ENCODE results near the gene CTTNBP2. TPM values are rescaled to one million over a fixed set of nuclear protein-coding genes. Genes with fewer than 3 reads are reported as not detected.
"Not testable (repeated sequence)": the region's sequence is repeated elsewhere in the genome, so short reads cannot be mapped to it uniquely, and the experiment has no call there.

Gene CTTNBP2
- total RNA-seq, 2 experiments from 2014 or later, result not detected

GRCh38 chr7:117716707-117717299 lies 156.4 kb downstream of the CTTNBP2 start:
- H3K27me3 Mint-ChIP-seq (ENCODE audit: low read depth), result no peaks in the 10 kb centered on the region
- DNase-seq (no peak), ATAC-seq (no peak)
- H3K27ac Mint-ChIP-seq, result no peak overlapping the region
- POLR2A ChIA-PET, result no interaction called here
- no peak overlapping the region for H3K4me3 Mint-ChIP-seq
- no peaks in the 10 kb centered on the region for H3K4me1 Mint-ChIP-seq (ENCODE audit: low read depth)
- H3K36me3 Mint-ChIP-seq (ENCODE audit: low read depth), result no peaks in the 10 kb centered on the region
- CTCF ChIA-PET, result no interaction called here
- H3K9me3 Mint-ChIP-seq (ENCODE audit: insufficient read depth), result no peaks in the 10 kb centered on the region

- ChIA-PET CTCF (no interaction called here), POLR2A (no interaction called here)
- DNase-seq, result peak; percentile 26
- Mint-ChIP-seq H3K36me3 (ENCODE audit: low read depth) (no peaks in the 10 kb centered on the region), H3K27ac (no peak overlapping the region), H3K4me3 (no peak overlapping the region), H3K27me3 (ENCODE audit: low read depth) (no peaks in the 10 kb centered on the region), H3K4me1 (ENCODE audit: low read depth) (no peaks in the 10 kb centered on the region), H3K9me3 (ENCODE audit: insufficient read depth) (no peaks in the 10 kb centered on the region)
- ATAC-seq, result no peak
Measured at GRCh38 chr7:117715784-117716445, 157.3 kb downstream of the CTTNBP2 start.

GRCh38 chr7:117711556-117711955 lies 161.7 kb downstream of the CTTNBP2 start:
- no peak overlapping the region for H3K4me3 Mint-ChIP-seq
- H3K36me3 Mint-ChIP-seq (ENCODE audit: low read depth), result no peaks in the 10 kb centered on the region
- no peak overlapping the region for H3K27ac Mint-ChIP-seq
- no peak for ATAC-seq
- H3K27me3 Mint-ChIP-seq (ENCODE audit: low read depth), result no peaks in the 10 kb centered on the region
- CTCF ChIA-PET, result no interaction called here
- H3K9me3 Mint-ChIP-seq (ENCODE audit: insufficient read depth), result no peaks in the 10 kb centered on the region
- POLR2A ChIA-PET, result no interaction called here
- DNase-seq, result no peak
- no peaks in the 10 kb centered on the region for H3K4me1 Mint-ChIP-seq (ENCODE audit: low read depth)

GRCh38 chr7:117708173-117708572 lies 165.1 kb downstream of the CTTNBP2 start:
- H3K27ac Mint-ChIP-seq; ATAC-seq; DNase-seq; H3K4me3 Mint-ChIP-seq; H3K36me3 Mint-ChIP-seq (ENCODE audit: low read depth); POLR2A ChIA-PET; H3K27me3 Mint-ChIP-seq (ENCODE audit: low read depth); CTCF ChIA-PET; H3K9me3 Mint-ChIP-seq (ENCODE audit: insufficient read depth); H3K4me1 Mint-ChIP-seq (ENCODE audit: low read depth): not testable (repeated sequence)

GRCh38 chr7:117707080-117707479 lies 166.2 kb downstream of the CTTNBP2 start:
- Mint-ChIP-seq H3K27me3 (ENCODE audit: low read depth) (no peaks in the 10 kb centered on the region), H3K27ac (no peak overlapping the region), H3K4me3 (no peak overlapping the region), H3K36me3 (ENCODE audit: low read depth) (no peaks in the 10 kb centered on the region), H3K4me1 (ENCODE audit: low read depth) (no peaks in the 10 kb centered on the region), H3K9me3 (ENCODE audit: insufficient read depth) (no peaks in the 10 kb centered on the region)
- ChIA-PET CTCF (no interaction called here), POLR2A (no interaction called here)
- DNase-seq (no peak), ATAC-seq (no peak)

- CTCF ChIA-PET, result no interaction called here
- DNase-seq, result no peak
- Mint-ChIP-seq H3K9me3 (ENCODE audit: insufficient read depth) (no peaks in the 10 kb centered on the region), H3K27me3 (ENCODE audit: low read depth) (no peaks in the 10 kb centered on the region), H3K4me1 (ENCODE audit: low read depth) (no peaks in the 10 kb centered on the region), H3K4me3 (no peak overlapping the region), H3K27ac (no peak overlapping the region), H3K36me3 (ENCODE audit: low read depth) (no peaks in the 10 kb centered on the region)
- POLR2A ChIA-PET, result no interaction called here
- ATAC-seq, result no peak
Measured at GRCh38 chr7:117706210-117706609, 167.0 kb downstream of the CTTNBP2 start.

GRCh38 chr7:117705630-117706029 lies 167.6 kb downstream of the CTTNBP2 start:
- Mint-ChIP-seq H3K9me3 (ENCODE audit: insufficient read depth) (no peaks in the 10 kb centered on the region), H3K36me3 (ENCODE audit: low read depth) (no peaks in the 10 kb centered on the region), H3K4me1 (ENCODE audit: low read depth) (no peaks in the 10 kb centered on the region), H3K27ac (no peak overlapping the region), H3K27me3 (ENCODE audit: low read depth) (no peaks in the 10 kb centered on the region), H3K4me3 (no peak overlapping the region)
- ATAC-seq (no peak), DNase-seq (no peak)
- ChIA-PET POLR2A (no interaction called here), CTCF (no interaction called here)

- Mint-ChIP-seq H3K4me1 (ENCODE audit: low read depth) (no peaks in the 10 kb centered on the region), H3K9me3 (ENCODE audit: insufficient read depth) (no peaks in the 10 kb centered on the region), H3K27ac (no peak overlapping the region), H3K4me3 (no peak overlapping the region), H3K27me3 (ENCODE audit: low read depth) (no peaks in the 10 kb centered on the region), H3K36me3 (ENCODE audit: low read depth) (no peaks in the 10 kb centered on the region)
- CTCF ChIA-PET, result no interaction called here
- DNase-seq (no peak), ATAC-seq (no peak)
- POLR2A ChIA-PET, result no interaction called here
Measured at GRCh38 chr7:117704063-117704462, 169.2 kb downstream of the CTTNBP2 start.

GRCh38 chr7:117698018-117698417 lies 175.2 kb downstream of the CTTNBP2 start:
- POLR2A ChIA-PET, result no interaction called here
- no peaks in the 10 kb centered on the region for H3K4me1 Mint-ChIP-seq (ENCODE audit: low read depth)
- DNase-seq (no peak), ATAC-seq (no peak)
- H3K9me3 Mint-ChIP-seq (ENCODE audit: insufficient read depth), result no peaks in the 10 kb centered on the region
- CTCF ChIA-PET, result no interaction called here
- H3K36me3 Mint-ChIP-seq (ENCODE audit: low read depth), result no peaks in the 10 kb centered on the region
- H3K27ac Mint-ChIP-seq, result no peak overlapping the region
- no peak overlapping the region for H3K4me3 Mint-ChIP-seq
- H3K27me3 Mint-ChIP-seq (ENCODE audit: low read depth), result no peaks in the 10 kb centered on the region

GRCh38 chr7:117692338-117692737 lies 180.9 kb downstream of the CTTNBP2 start:
- DNase-seq (no peak), ATAC-seq (no peak)
- Mint-ChIP-seq H3K4me1 (ENCODE audit: low read depth) (no peaks in the 10 kb centered on the region), H3K27me3 (ENCODE audit: low read depth) (no peaks in the 10 kb centered on the region), H3K27ac (no peak overlapping the region), H3K4me3 (no peak overlapping the region), H3K9me3 (ENCODE audit: insufficient read depth) (no peaks in the 10 kb centered on the region), H3K36me3 (ENCODE audit: low read depth) (no peaks in the 10 kb centered on the region)
- CTCF ChIA-PET, result no interaction called here
- POLR2A ChIA-PET, result no interaction called here

- no peak overlapping the region for H3K4me3 Mint-ChIP-seq
- POLR2A ChIA-PET, result no interaction called here
- H3K27me3 Mint-ChIP-seq (ENCODE audit: low read depth), result no peaks in the 10 kb centered on the region
- ATAC-seq (no peak), DNase-seq (no peak)
- H3K27ac Mint-ChIP-seq, result no peak overlapping the region
- no peaks in the 10 kb centered on the region for H3K9me3 Mint-ChIP-seq (ENCODE audit: insufficient read depth)
- CTCF ChIA-PET, result no interaction called here
- no peaks in the 10 kb centered on the region for H3K4me1 Mint-ChIP-seq (ENCODE audit: low read depth)
- no peaks in the 10 kb centered on the region for H3K36me3 Mint-ChIP-seq (ENCODE audit: low read depth)
Measured at GRCh38 chr7:117690147-117690546, 183.1 kb downstream of the CTTNBP2 start.

GRCh38 chr7:117689406-117689805 lies 183.8 kb downstream of the CTTNBP2 start:
- Mint-ChIP-seq H3K27ac (no peak overlapping the region), H3K9me3 (ENCODE audit: insufficient read depth) (no peaks in the 10 kb centered on the region), H3K4me1 (ENCODE audit: low read depth) (no peaks in the 10 kb centered on the region), H3K4me3 (no peak overlapping the region), H3K27me3 (ENCODE audit: low read depth) (no peaks in the 10 kb centered on the region), H3K36me3 (ENCODE audit: low read depth) (no peaks in the 10 kb centered on the region)
- DNase-seq (no peak), ATAC-seq (no peak)
- ChIA-PET POLR2A (no interaction called here), CTCF (no interaction called here)

- Mint-ChIP-seq H3K9me3 (ENCODE audit: insufficient read depth) (no peaks in the 10 kb centered on the region), H3K27me3 (ENCODE audit: low read depth) (no peaks in the 10 kb centered on the region), H3K4me1 (ENCODE audit: low read depth) (no peaks in the 10 kb centered on the region), H3K4me3 (no peak overlapping the region), H3K27ac (no peak overlapping the region), H3K36me3 (ENCODE audit: low read depth) (no peaks in the 10 kb centered on the region)
- POLR2A ChIA-PET, result no interaction called here
- no peak for ATAC-seq
- DNase-seq, result no peak
- CTCF ChIA-PET, result no interaction called here
Measured at GRCh38 chr7:117688126-117688525, 185.1 kb downstream of the CTTNBP2 start.
